Omental fat pad (tissue), 4 donors: ENCODE results near the gene VIM. TPM values are rescaled to one million over a fixed set of nuclear protein-coding genes. Genes with fewer than 3 reads are reported as not detected.

Experiments used
- ATAC-seq: fragments of 150-250 bp; one replicate; pipeline ENCODE4 v1.9.1; 2016; ENCODE audit warnings: mild to moderate bottlenecking, moderate library complexity; ENCODE audit not compliant: low FRiP score
- DNase-seq: peaks from one replicate; pipeline ENCODE4 v3.0.0-alpha.2; 2019; ENCODE audit warnings: low spot score
- total RNA-seq, 4 donors: library from RNA; depleted of rRNA; stranded (reverse); fragments of >200 nt; gene quantifications; one replicate each; pipeline ENCODE4 v1.1.0, GENCODE V29; 2016
- TF ChIP-seq, protein P1 (sequence below), 3 donors: fragments of 450-650 bp; IDR thresholded peaks; one replicate each; pipeline ENCODE4 v1.5.1; 2016 to 2017; ENCODE audit warnings: antibody characterized with exemption in 3 of 3, mild to moderate bottlenecking in 3 of 3, moderate library complexity in 2 of 3

The VIM gene
- total RNA-seq, 4 donors from 2014 or later, result 3,307 to 6,426 (median 5,180) TPM

DNA sequence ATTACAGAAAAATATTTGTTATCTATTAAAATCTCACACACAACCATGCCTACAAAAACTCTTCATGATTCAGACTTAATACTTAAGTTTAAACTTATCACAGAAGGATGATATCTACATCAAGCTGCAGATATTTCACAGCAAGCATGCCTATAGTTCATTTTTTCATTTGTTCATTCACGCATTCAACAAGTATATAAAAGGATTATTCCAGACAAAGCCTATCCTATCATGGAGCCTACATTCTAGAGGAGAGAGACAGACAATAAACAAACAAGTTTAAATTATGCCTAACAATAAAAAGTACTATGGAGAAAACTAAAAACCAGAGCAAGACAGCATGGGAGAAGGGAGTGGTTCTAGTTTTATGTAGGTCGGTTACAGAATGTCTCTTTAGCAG, 37.4 kb upstream of the VIM start:
- DNase-seq (no peak), ATAC-seq (no peak)
- TF ChIP-seq, protein P1, sequence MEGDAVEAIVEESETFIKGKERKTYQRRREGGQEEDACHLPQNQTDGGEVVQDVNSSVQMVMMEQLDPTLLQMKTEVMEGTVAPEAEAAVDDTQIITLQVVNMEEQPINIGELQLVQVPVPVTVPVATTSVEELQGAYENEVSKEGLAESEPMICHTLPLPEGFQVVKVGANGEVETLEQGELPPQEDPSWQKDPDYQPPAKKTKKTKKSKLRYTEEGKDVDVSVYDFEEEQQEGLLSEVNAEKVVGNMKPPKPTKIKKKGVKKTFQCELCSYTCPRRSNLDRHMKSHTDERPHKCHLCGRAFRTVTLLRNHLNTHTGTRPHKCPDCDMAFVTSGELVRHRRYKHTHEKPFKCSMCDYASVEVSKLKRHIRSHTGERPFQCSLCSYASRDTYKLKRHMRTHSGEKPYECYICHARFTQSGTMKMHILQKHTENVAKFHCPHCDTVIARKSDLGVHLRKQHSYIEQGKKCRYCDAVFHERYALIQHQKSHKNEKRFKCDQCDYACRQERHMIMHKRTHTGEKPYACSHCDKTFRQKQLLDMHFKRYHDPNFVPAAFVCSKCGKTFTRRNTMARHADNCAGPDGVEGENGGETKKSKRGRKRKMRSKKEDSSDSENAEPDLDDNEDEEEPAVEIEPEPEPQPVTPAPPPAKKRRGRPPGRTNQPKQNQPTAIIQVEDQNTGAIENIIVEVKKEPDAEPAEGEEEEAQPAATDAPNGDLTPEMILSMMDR (IDR thresholded peaks at IDR 0.05), result no peak

- TF ChIP-seq, protein P1 (IDR thresholded peaks at IDR 0.05), result no peak
- ATAC-seq (no peak), DNase-seq (no peak)
These were observed 33.0 kb upstream of the VIM start for GRCh38 chr10:17195083-17195482.

DNA sequence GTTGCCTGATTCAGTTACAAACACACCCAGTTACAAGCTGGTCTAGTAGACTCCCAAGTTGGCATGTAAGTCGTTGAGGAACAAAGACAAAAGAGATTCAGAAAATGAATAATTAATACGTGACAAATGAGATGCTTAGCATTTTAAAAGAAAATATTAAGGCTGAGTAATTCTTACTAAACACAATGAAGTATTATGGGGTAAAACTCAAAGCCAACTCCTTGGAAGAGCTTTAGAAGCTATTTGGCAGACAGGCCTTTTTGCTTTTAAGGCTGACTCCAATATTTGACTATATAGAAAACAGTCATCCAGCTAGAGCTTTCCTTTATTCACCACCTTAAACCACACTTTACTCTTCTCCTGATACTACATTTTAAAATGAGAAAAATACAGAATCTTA, 32.0 kb upstream of the VIM start:
- TF ChIP-seq, protein P1 (IDR thresholded peaks at IDR 0.05), result no peak
- ATAC-seq, result no peak
- DNase-seq, result no peak

- ATAC-seq (no peak), DNase-seq (no peak)
- TF ChIP-seq, protein P1 (IDR thresholded peaks at IDR 0.05), result no peak
These were observed 31.5 kb upstream of the VIM start for GRCh38 chr10:17196573-17196972.

DNA sequence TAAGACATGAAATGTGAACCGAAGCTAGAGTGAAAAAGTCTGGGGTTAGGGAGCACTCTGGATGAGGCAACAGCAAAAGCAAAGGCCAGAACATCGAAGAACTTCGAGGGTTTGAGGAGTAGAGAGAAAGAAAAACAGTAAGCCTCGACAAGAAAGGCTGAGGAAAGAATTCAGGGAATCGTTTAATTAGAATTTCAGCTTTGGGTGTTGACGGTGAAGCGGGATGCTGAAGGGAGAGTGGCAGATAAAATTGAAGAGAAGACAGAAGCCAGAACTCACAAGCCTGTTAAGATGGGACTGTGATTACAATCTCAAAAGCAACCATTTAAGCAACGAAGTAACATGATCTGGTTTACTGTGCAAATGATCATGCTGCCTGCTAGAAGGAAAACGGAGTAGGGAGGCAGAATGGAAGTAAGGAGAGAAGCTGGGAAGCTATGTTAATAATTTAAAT, 28.7 kb upstream of the VIM start:
- no peak for ATAC-seq
- TF ChIP-seq, protein P1 (IDR thresholded peaks at IDR 0.05), result no peak
- DNase-seq, result no peak

- no peak for DNase-seq
- ATAC-seq, result no peak
- TF ChIP-seq, protein P1 (IDR thresholded peaks at IDR 0.05), result no peak
These were observed 27.8 kb upstream of the VIM start for GRCh38 chr10:17200001-17200911.
